Aorta (tissue), 5 donors: ENCODE data around the gene TCF4. TPM values are rescaled to one million over a fixed set of nuclear protein-coding genes. Genes with fewer than 3 reads are reported as not detected.
"Not testable (repeated sequence)": the region's sequence is repeated elsewhere in the genome, so short reads cannot be mapped to it uniquely, and the experiment has no call there.

ENCODE experiments used
- ATAC-seq: fragments of 200-7000 bp; cut with Tn5 transposase; one replicate; pipeline ENCODE4 v1.9.1; 2022; ENCODE audit warnings: moderate library complexity; ENCODE audit not compliant: low FRiP score
- DNase-seq, 2 donors: peaks; one replicate each; pipeline ENCODE4 v3.0.0-alpha.2; 2020
- H3K27ac ChIP-seq, 2 donors: one replicate each; pipeline ENCODE4 v1.5.1; 2013; ENCODE audit warnings: low read length in 2 of 2, mild to moderate bottlenecking in 2 of 2, moderate library complexity in 2 of 2, control low read depth in 1 of 2, inconsistent platforms in 1 of 2, low read depth in 1 of 2
- H3K27me3 ChIP-seq, 2 donors: one replicate each; pipeline ENCODE4 v1.6.1; 2013; ENCODE audit warnings: control low read depth in 1 of 2, low read length in 1 of 2, mild to moderate bottlenecking in 1 of 2, moderate library complexity in 1 of 2; ENCODE audit not compliant: insufficient read depth in 2 of 2, control insufficient read depth in 1 of 2
- H3K36me3 ChIP-seq, 2 donors: one replicate each; pipeline ENCODE4 v1.6.1; 2013; ENCODE audit warnings: control low read depth in 1 of 2, low read length in 1 of 2, mild to moderate bottlenecking in 1 of 2; ENCODE audit not compliant: insufficient read depth in 2 of 2, control insufficient read depth in 1 of 2
- H3K4me1 ChIP-seq, 2 donors: one replicate each; pipeline ENCODE4 v1.6.1; 2013; ENCODE audit warnings: low read length in 2 of 2, control low read depth in 1 of 2, mild to moderate bottlenecking in 1 of 2, moderate library complexity in 1 of 2; ENCODE audit not compliant: insufficient read depth in 2 of 2, control insufficient read depth in 1 of 2
- H3K4me3 ChIP-seq, 2 donors: one replicate each; pipeline ENCODE4 v1.5.1; 2013; ENCODE audit warnings: low read length in 2 of 2, control low read depth in 1 of 2, mild to moderate bottlenecking in 1 of 2
- H3K9me3 ChIP-seq: one replicate; pipeline ENCODE4 v1.6.1; 2013; ENCODE audit warnings: mild to moderate bottlenecking, low read length; ENCODE audit not compliant: control insufficient read depth
- WGBS, 2 donors: extraction: QIAGEN DNeasy Blood & Tissue Kit; methylation state at CpG; one replicate each; pipeline ENCODE4 v1.1.7; 2013; 5-methylcytosine and 5-hydroxymethylcytosine counted together
- intact Hi-C, 2 donors: fragments of 100-400 bp; cut with DNase I; formaldehyde crosslinking; loops; one replicate each; pipeline versions ENCODE4 v1.14.2 to v1.15.0; 2022
- polyA plus RNA-seq, 2 donors: library from polyadenylated mRNA; stranded (reverse); fragments of 200-250 nt; gene quantifications; one replicate each; pipeline ENCODE4 v1.2.3, GENCODE V29; 2013
- total RNA-seq, 2 donors: library from RNA; stranded (reverse); fragmentation: NEBNext Ultra II Directional; extraction: Animal tissue kit (Norgen Biotek cat#: 25700); gene quantifications; one replicate each; pipeline ENCODE4 v1.2.1, GENCODE V29; 2021
- donor health status: healthy with polysubstance abuse.
- donor health status: Bipolar disorder and iron deficiency.
- donor health status: DM: no; HTN: no; CAD: no.
- donor health status: DM: no; HTN: no; CAD: no.
- donor health status: DM: yes; HTN: yes; CAD: no.

TCF4 gene
- total and polyA plus RNA-seq, 4 donors, result 11.8 to 297 (median 75.0) TPM

- no peak overlapping the region for H3K27ac ChIP-seq
- H3K4me1 ChIP-seq, result no peaks in the 10 kb centered on the region
- intact Hi-C loops, result loop anchor here in 1 of 2 donors (10.0 kb wide), 2 partner anchors 112 to 238 kb away; partner anchors contain the start of gene TCF4
- DNase-seq, result no peak
- no peak for ATAC-seq
- no peaks in the 10 kb centered on the region for H3K36me3 ChIP-seq
- 83 to 90% methylated on average over 2 of the region's 2 CpGs for WGBS, 2 donors
- no peak overlapping the region for H3K4me3 ChIP-seq
- H3K27me3 ChIP-seq, result no peaks in the 10 kb centered on the region
- H3K9me3 ChIP-seq, result no peaks in the 10 kb centered on the region
Observed at GRCh38 chr18:55473058-55473457, 114.9 kb downstream of the TCF4 start.

DNA sequence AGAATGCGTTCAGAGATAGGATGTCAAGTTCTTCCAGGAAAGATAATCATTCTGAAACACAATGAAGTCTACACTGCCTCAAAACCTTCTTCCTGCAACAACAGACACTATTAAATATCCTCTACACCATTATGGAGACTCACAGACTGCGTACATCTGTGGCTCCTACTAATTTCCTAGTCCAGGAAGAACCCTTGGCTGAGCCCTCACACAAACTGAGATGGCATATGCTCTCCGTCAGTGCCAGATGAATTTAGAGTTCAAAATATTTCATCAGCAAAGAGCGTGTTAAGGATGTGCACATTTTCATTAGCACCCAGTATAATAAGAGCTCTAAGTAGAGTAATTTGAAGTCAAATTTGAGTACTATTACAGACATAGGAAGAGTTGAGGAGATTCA, 117.2 kb downstream of the TCF4 start:
- Histone ChIP-seq H3K9me3 (no peaks in the 10 kb centered on the region), H3K27ac (no peak overlapping the region), H3K36me3 (no peaks in the 10 kb centered on the region), H3K27me3 (no peaks in the 10 kb centered on the region), H3K4me3 (no peak overlapping the region), H3K4me1 (no peaks in the 10 kb centered on the region)
- intact Hi-C loops, result loop anchor here in 1 of 2 donors (10.0 kb wide), 2 partner anchors 114 to 236 kb away; partner anchors contain the start of gene TCF4
- ATAC-seq (no peak), DNase-seq (no peak)
- 98% methylated on average over 4 of the region's 4 CpGs for WGBS, 2 donors

DNA sequence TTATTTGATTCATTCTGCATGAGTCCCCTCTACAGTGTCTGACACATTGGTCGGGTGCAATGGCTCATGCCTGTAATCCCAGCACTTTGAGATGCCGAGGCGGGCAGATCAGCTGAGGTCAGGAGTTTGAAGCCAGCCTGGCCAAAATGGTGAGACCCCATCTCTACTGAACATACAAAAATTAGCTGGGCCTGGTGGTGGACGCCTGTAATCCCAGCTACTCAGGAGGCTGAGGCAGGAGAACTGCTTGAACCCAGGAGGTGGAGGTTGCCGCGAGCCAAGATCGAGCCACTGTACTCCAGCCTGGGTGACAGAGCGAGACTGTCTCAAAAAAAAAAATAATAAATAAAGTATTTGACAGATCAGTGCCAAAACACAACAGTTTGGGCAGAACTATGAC, 118.9 kb downstream of the TCF4 start:
- DNase-seq, H3K27me3 ChIP-seq, H3K9me3 ChIP-seq, H3K4me3 ChIP-seq, ATAC-seq, H3K4me1 ChIP-seq, H3K36me3 ChIP-seq, H3K27ac ChIP-seq, intact Hi-C loops: not testable (repeated sequence)
- 98% methylated on average over 8 of the region's 8 CpGs for WGBS, 2 donors

- Histone ChIP-seq H3K36me3 (no peaks in the 10 kb centered on the region), H3K9me3 (no peaks in the 10 kb centered on the region), H3K27me3 (no peaks in the 10 kb centered on the region), H3K4me1 (no peaks in the 10 kb centered on the region), H3K27ac (no peak overlapping the region), H3K4me3 (no peak overlapping the region)
- whole genome bisulfite sequencing, 2 donors, result 86 to 90% methylated on average over 4 of the region's 4 CpGs
- no peak for DNase-seq
- ATAC-seq, result no peak
- intact Hi-C loops, result no loop called here
Observed at GRCh38 chr18:55466789-55467188, 121.2 kb downstream of the TCF4 start.

GRCh38 chr18:55465313-55465712, 122.7 kb downstream of the TCF4 start:
- Histone ChIP-seq H3K27ac (no peak overlapping the region), H3K4me3 (no peak overlapping the region), H3K27me3 (no peaks in the 10 kb centered on the region), H3K4me1 (no peaks in the 10 kb centered on the region), H3K36me3 (no peaks in the 10 kb centered on the region), H3K9me3 (no peaks in the 10 kb centered on the region)
- intact Hi-C loops, result no loop called here
- ATAC-seq (no peak), DNase-seq (no peak)
- 91 to 95% methylated on average over 2 of the region's 2 CpGs for WGBS, 2 donors

DNA sequence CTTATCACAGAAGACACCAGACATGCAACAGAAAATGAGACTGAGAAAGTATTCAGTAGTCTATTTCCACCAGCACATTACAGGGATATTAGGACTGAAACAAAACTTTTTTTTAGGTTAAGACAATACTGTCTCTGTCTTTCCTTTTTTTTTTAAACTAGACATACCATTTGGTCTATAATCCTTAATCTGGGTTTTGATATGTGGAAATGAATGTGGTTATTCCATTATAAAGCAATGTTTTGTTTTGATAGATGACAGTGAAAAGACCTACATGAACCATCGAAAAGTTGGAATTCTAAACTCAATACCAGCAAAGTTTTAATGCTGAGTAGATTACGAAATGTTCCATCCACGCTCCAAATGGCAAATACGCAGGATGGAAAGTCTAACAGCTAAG, 123.4 kb downstream of the TCF4 start:
- Histone ChIP-seq H3K4me1 (no peaks in the 10 kb centered on the region), H3K27ac (no peak overlapping the region), H3K36me3 (no peaks in the 10 kb centered on the region), H3K4me3 (no peak overlapping the region), H3K27me3 (no peaks in the 10 kb centered on the region), H3K9me3 (no peaks in the 10 kb centered on the region)
- DNase-seq (no peak), ATAC-seq (no peak)
- 89 to 96% methylated on average over 4 of the region's 4 CpGs for WGBS, 2 donors
- intact Hi-C loops, result no loop called here

DNA sequence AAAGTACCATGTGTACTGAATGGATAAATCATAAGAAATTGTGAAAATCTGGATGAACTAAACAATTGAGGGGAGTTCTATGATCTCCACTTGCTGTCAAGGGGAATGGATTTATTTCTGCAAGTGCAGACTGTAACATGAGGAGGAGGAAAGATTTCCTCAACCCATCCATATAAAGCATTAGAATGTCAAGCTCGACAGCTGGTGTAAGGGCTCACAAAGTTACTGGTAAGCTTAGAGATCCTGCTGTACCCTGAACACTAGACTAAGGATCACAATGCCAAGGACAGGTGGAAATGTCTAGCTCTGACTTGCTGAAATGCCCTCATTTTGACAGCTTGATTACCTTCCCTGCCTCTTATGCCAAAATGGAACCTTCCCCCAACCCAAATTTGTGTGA, 125.3 kb downstream of the TCF4 start:
- Histone ChIP-seq H3K27ac (no peak overlapping the region), H3K4me1 (no peaks in the 10 kb centered on the region), H3K9me3 (no peaks in the 10 kb centered on the region), H3K36me3 (no peaks in the 10 kb centered on the region), H3K4me3 (no peak overlapping the region), H3K27me3 (no peaks in the 10 kb centered on the region)
- intact Hi-C loops, result no loop called here
- WGBS, 2 donors, result 77 to 83% methylated on average over 1 of the region's 1 CpG
- ATAC-seq (no peak), DNase-seq (no peak)

GRCh38 chr18:55461848-55462247, 126.1 kb downstream of the TCF4 start:
- ATAC-seq (no peak), DNase-seq (no peak)
- no peaks in the 10 kb centered on the region for H3K4me1 ChIP-seq
- intact Hi-C loops, result no loop called here
- H3K27me3 ChIP-seq, result no peaks in the 10 kb centered on the region
- H3K27ac ChIP-seq, result no peak overlapping the region
- H3K9me3 ChIP-seq, result no peaks in the 10 kb centered on the region
- H3K36me3 ChIP-seq, result no peaks in the 10 kb centered on the region
- no peak overlapping the region for H3K4me3 ChIP-seq
- WGBS, 2 donors, result 91 to 94% methylated on average over 4 of the region's 4 CpGs

DNA sequence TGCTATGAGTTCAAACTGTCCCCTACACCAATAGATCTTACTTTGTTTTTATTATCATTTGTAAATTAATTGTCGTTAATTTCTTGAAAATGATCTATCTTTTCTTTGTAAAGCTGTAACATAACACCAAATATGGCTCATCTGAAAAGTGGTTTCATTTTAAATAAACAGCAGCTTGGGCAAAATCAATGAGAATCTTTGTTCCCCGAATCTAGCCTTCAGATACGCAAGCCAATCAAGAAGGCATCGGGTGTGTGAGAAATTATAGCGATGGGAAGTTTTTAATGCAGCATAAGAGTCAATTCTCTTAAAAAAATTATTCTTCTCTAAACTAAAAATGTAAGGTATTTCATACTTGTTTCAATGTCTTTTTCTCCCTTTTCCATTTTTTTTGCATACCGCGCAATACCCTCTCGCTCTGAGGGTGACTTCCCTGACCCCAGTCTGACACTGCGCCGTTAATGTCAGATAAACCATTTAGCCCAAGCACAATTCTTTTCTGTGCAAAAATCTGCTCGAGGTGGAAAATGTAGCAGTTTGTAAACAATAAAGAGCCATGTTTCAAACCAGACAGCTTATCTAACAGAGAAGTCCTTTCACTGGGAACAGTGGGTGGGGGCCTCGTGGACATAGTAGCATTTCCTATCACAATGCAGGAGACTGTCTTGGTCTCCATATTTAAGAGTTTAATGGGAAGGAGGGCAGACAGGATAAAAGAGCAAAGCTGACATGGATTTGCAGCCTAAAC, 129.4 kb downstream of the TCF4 start:
- Histone ChIP-seq H3K4me1 (no peaks in the 10 kb centered on the region), H3K27me3 (no peaks in the 10 kb centered on the region), H3K4me3 (no peak overlapping the region), H3K27ac (no peak overlapping the region), H3K36me3 (no peaks in the 10 kb centered on the region), H3K9me3 (no peaks in the 10 kb centered on the region)
- ATAC-seq, result no peak
- 84% methylated on average over 12 of the region's 12 CpGs for WGBS, 2 donors
- DNase-seq, result no peak
- intact Hi-C loops, result no loop called here
